ENCODE measurements around the gene TNFAIP3.

TNFAIP3 gene

GRCh38 chr6:137926207-137926731 lies 59.2 kb downstream of the TNFAIP3 start:
- DNase-seq, result no peak

GRCh38 chr6:137926985-137927384 lies 59.9 kb downstream of the TNFAIP3 start:
- DNase-seq, result no peak

- DNase-seq, result peak; percentile 71
Observed at GRCh38 chr6:137927777-137928218, 60.7 kb downstream of the TNFAIP3 start.

- no peak for DNase-seq
Observed at GRCh38 chr6:137928286-137928685, 61.2 kb downstream of the TNFAIP3 start.

- no peak for DNase-seq
Observed at GRCh38 chr6:137931849-137932465, 64.9 kb downstream of the TNFAIP3 start.
